HepG2 (cell line): ENCODE data around the gene NID1. TPM values are rescaled to one million over a fixed set of nuclear protein-coding genes. Genes with fewer than 3 reads are reported as not detected.

ENCODE experiments used
- ATAC-seq: fragments of 200-7000 bp; cut with Tn5 transposase; 3 replicates; pipeline ENCODE4 v1.9.1; 2020; ENCODE audit warnings: mild to moderate bottlenecking, moderate library complexity
- BruUV-seq: library from RNA; stranded (reverse); fragments of 400-500 nt; replicated peaks from 2 replicates; lab custom pipeline; 2021; lab: Mats Ljungman, UMichigan
- CTCF ChIA-PET: fragments of 300-600 bp; formaldehyde crosslinking; extraction: SDS; loops from one replicate; lab custom pipeline; 2021; ENCODE audit warnings: low total read pairs, inconsistent platforms, low intra/inter-chr PET ratio; lab: Yijun Ruan, JAX
- POLR2A ChIA-PET: fragments of 350-600 bp; sonication (Branson Sonifier 250); formaldehyde crosslinking; loops from one replicate; lab custom pipeline; 2020; ENCODE audit warnings: antibody characterized with exemption, inconsistent platforms; lab: Yijun Ruan, JAX
- DNase-seq: peaks from one replicate; pipeline ENCODE4 v3.0.0-alpha.2; 2015; ENCODE audit warnings: low spot score
- FAIRE-seq: peaks from 3 replicates; lab custom pipeline; 2011; peaks lifted over from hg19 to GRCh38; lab: Jason Lieb, UNC
- H2AFZ ChIP-seq: one replicate; pipeline ENCODE4 v1.6.1; 2011; ENCODE audit warnings: low read length, inconsistent platforms
- H3K27ac ChIP-seq: fragments of 300-600 bp; 3 replicates; pipeline ENCODE4 v1.8.0; 2011; ENCODE audit warnings: mixed run types, mild to moderate bottlenecking, mixed read lengths, low read length, inconsistent platforms; ENCODE audit not compliant: insufficient read depth; ENCODE audit errors: extremely low read length
- H3K27me3 ChIP-seq, 2 experiments: fragments of 200-600 bp in 1 of 2; 2 replicates in 1 of 2; 3 replicates in 1 of 2; pipeline versions ENCODE4 v1.6.0 to v1.8.0; 2011; ENCODE audit warnings: low read length in 2 of 2, mild to moderate bottlenecking in 2 of 2, moderate library complexity in 2 of 2, inconsistent platforms in 1 of 2; ENCODE audit not compliant: insufficient read depth in 2 of 2, control insufficient read depth in 1 of 2
- H3K36me3 ChIP-seq, 2 experiments: fragments of 200-600 bp in 1 of 2; replicated peaks in 1 of 2; 2 replicates in 1 of 2; 3 replicates in 1 of 2; pipeline versions ENCODE4 v1.5.1 to v1.8.0; 2011; ENCODE audit warnings: low read length in 2 of 2, inconsistent platforms in 1 of 2; ENCODE audit not compliant: insufficient read depth in 2 of 2, control insufficient read depth in 1 of 2
- H3K4me1 ChIP-seq: 2 replicates; pipeline ENCODE4 v1.5.1; 2012; ENCODE audit warnings: low read length, inconsistent platforms; ENCODE audit not compliant: insufficient read depth
- H3K4me2 ChIP-seq: 2 replicates; pipeline ENCODE4 v1.6.0; 2011; ENCODE audit warnings: low read depth, low read length, inconsistent platforms
- H3K4me3 ChIP-seq, 3 experiments: fragments of 200-600 bp in 1 of 3; sonication (generic), shearing (Covaris generic) in 1 of 3; replicated peaks in 1 of 3; 2 replicates each; pipeline ENCODE4 v1.5.1; 2011 to 2016; ENCODE audit warnings: low read length in 3 of 3, inconsistent platforms in 2 of 3, low read depth in 2 of 3, mild to moderate bottlenecking in 2 of 3, control low read depth in 1 of 3, mixed read lengths in 1 of 3; ENCODE audit not compliant: insufficient read depth in 1 of 3
- H3K79me2 ChIP-seq: one replicate; pipeline ENCODE4 v1.6.1; 2011; ENCODE audit warnings: low read length, inconsistent platforms; ENCODE audit not compliant: insufficient read depth
- H3K9ac ChIP-seq: 2 replicates; pipeline ENCODE4 v1.6.0; 2011; ENCODE audit warnings: mild to moderate bottlenecking, low read depth, low read length, inconsistent platforms; ENCODE audit not compliant: insufficient read depth
- H3K9me3 ChIP-seq: 2 replicates; pipeline ENCODE4 v1.5.1; 2012; ENCODE audit warnings: mild to moderate bottlenecking, low read length
- H4K20me1 ChIP-seq: 2 replicates; pipeline ENCODE4 v1.6.0; 2011; ENCODE audit warnings: inconsistent platforms, mild to moderate bottlenecking, low read length, moderate library complexity; ENCODE audit not compliant: insufficient read depth
- ADNP ChIP-seq: sonication (generic); formaldehyde crosslinking; IDR thresholded peaks from 2 replicates; pipeline ENCODE4 v1.4.0; 2020; ENCODE audit warnings: missing genetic modification reagents
- GABPA ChIP-seq, 2 experiments: IDR thresholded peaks; 2 replicates each; pipeline ENCODE4 v1.6.1; 2011 to 2016; ENCODE audit warnings: low read depth in 2 of 2, low read length in 1 of 2, missing biosample characterization in 1 of 2, missing genetic modification characterization in 1 of 2
- HDAC2 ChIP-seq: sonication (generic); formaldehyde crosslinking; IDR thresholded peaks from 2 replicates; pipeline ENCODE4 v1.4.0; 2020; ENCODE audit warnings: missing genetic modification reagents
- HNF4A ChIP-seq: sonication (generic); formaldehyde crosslinking; IDR thresholded peaks from 2 replicates; pipeline ENCODE4 v1.4.0; 2020; ENCODE audit warnings: missing genetic modification reagents
- KDM3A ChIP-seq: IDR thresholded peaks from 2 replicates; pipeline ENCODE4 v1.6.1; 2018; ENCODE audit warnings: low read depth, missing compliant biosample characterization
- NR2F1 ChIP-seq, 2 experiments: fragments of 450-650 bp in 1 of 2; formaldehyde crosslinking in 1 of 2; IDR thresholded peaks; 2 replicates each; pipeline versions ENCODE4 v1.5.0 to v1.6.1; 2016 to 2020; ENCODE audit warnings: mild to moderate bottlenecking in 1 of 2, missing compliant biosample characterization in 1 of 2, missing genetic modification reagents in 1 of 2, moderate library complexity in 1 of 2
- RERE ChIP-seq: IDR thresholded peaks from 2 replicates; pipeline ENCODE4 v1.6.1; 2016; ENCODE audit warnings: low read depth, missing genetic modification reagents, missing compliant biosample characterization
- RFX3 ChIP-seq: IDR thresholded peaks from 2 replicates; pipeline ENCODE4 v1.6.1; 2016; ENCODE audit warnings: missing biosample characterization, missing genetic modification reagents
- RXRA ChIP-seq: sonication (generic); formaldehyde crosslinking; IDR thresholded peaks from 2 replicates; pipeline ENCODE4 v1.5.1; 2020; ENCODE audit warnings: missing genetic modification reagents
- SATB2 ChIP-seq: sonication (generic); formaldehyde crosslinking; IDR thresholded peaks from 2 replicates; pipeline ENCODE4 v1.5.0; 2020; ENCODE audit warnings: missing genetic modification reagents
- ZNF747 ChIP-seq: sonication (generic); formaldehyde crosslinking; IDR thresholded peaks from 2 replicates; pipeline ENCODE4 v1.8.1; 2023; ENCODE audit warnings: missing genetic modification reagents, mild to moderate bottlenecking, borderline replicate concordance
- ZNF782 ChIP-seq: sonication (generic); formaldehyde crosslinking; IDR thresholded peaks from 2 replicates; pipeline ENCODE4 v1.4.0; 2020; ENCODE audit warnings: missing genetic modification reagents, mild to moderate bottlenecking, borderline replicate concordance
- ZNF878 ChIP-seq: sonication (generic); formaldehyde crosslinking; IDR thresholded peaks from 2 replicates; pipeline ENCODE4 v1.8.1; 2023; ENCODE audit warnings: mild to moderate bottlenecking, missing genetic modification reagents, moderate library complexity
- WGBS: methylation state at CpG from one replicate; pipeline ENCODE4 v1.1.6; 2017; ENCODE audit warnings: low lambda C conversion rate; 5-methylcytosine and 5-hydroxymethylcytosine counted together
- in situ Hi-C: cut with HindIII; loops from 2 replicates; pipeline ENCODE4 v1.10.0; 2017; ENCODE audit warnings: low pct_unique_long_range_greater_than_20kb; ENCODE audit not compliant: extremely low pct_ligation_motif_present
- intact Hi-C: fragments of 100-400 bp; cut with micrococcal nuclease; formaldehyde crosslinking; loops from one replicate; pipeline ENCODE4 v1.10.0; 2022; ENCODE audit not compliant: unreplicated experiment
- polyA plus RNA-seq, 8 experiments: library from polyadenylated mRNA; depleted of rRNA in 3 of 8; stranded (reverse) in 7 of 8; unstranded in 1 of 8; fragments of >200 nt; fragmentation: Illumina TruSeq in 4 of 8; extraction: Trizol in 4 of 8; gene quantifications; 2 replicates each; pipeline versions ENCODE4 v1.2.1 to v1.2.3, GENCODE V29; 2011 to 2016; ENCODE audit warnings: low read depth in 4 of 8, missing spikeins in 1 of 8, mixed read lengths in 1 of 8; ENCODE audit not compliant: insufficient read depth in 1 of 8
- total RNA-seq, 5 experiments: library from RNA; depleted of rRNA; stranded (reverse); fragments of >200 nt; fragmentation: Illumina TruSeq; extraction: Trizol; gene quantifications; 2 replicates each; pipeline ENCODE4 v1.2.3, GENCODE V29; 2016; ENCODE audit warnings: low read depth in 1 of 5

NID1 gene
- total and polyA plus RNA-seq, 2 of the 13 experiments (the other 11 are each of a cell fraction or from before 2014, with no cell fraction given), result 50.2 to 56.1 TPM

DNA sequence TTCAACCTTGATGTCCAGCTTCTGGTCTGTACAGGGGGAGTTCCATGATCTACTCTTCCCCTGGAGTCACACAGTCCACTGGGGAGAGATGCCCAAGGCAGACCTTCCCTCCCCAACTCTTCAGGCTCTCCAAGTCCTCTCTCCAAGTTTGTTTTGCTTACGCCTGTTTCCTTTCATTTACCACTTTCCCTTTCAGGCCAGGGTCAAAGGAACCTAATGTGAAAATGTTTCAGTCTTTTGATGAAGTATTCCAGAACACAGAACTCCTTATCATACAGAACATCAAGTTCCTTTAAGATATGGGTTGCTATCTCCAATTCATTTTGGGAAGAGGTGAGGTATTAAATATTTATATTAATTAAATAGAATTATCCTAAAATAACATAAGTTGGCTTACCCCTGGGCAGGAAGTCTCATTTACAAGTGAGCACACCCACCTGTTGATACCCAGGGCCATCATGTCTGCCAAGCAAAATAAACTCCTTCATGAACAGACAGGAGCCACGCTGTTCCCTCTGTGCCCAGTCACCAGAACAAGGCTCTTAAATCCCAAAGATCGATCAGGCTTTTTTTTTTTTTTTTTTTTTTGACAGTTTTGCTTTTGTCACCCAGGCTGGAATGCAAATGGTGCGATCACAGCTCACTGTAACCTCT, 116.0 kb downstream of the NID1 start (continued):
- TF ChIP-seq ZNF747 (CRISPR knock-in tag) (no peak), ZNF878 (CRISPR knock-in tag) (no peak), GABPA (IDR thresholded peaks at IDR 0.05; ENCODE audit: low read depth, low read length) (no peak), GABPA (CRISPR knock-in tag; IDR thresholded peaks at IDR 0.05; ENCODE audit: low read depth) (no peak), KDM3A (CRISPR knock-in tag) (no peak)

- intact Hi-C loops, result no loop called here
- Histone ChIP-seq H2AFZ (no peak overlapping the region), H4K20me1 (no peaks in the 10 kb centered on the region), H3K9ac (no peak overlapping the region), H3K4me3 (no peak overlapping the region), H3K27ac (no peak overlapping the region), H3K79me2 (no peaks in the 10 kb centered on the region), H3K9me3 (no peaks in the 10 kb centered on the region), H3K4me2 (no peak overlapping the region), H3K4me1 (peaks cover 58% of the 10 kb centered on the region), H3K36me3 (no peaks in the 10 kb centered on the region), H3K27me3 (no peaks in the 10 kb centered on the region)
- peak; percentile 97 for FAIRE-seq
- WGBS, result 16% methylated on average over 6 of the region's 7 CpGs
- ATAC-seq, result peak; percentile 74
- POLR2A ChIA-PET, result no interaction called here
- no TSS peak for BruUV-seq
- DNase-seq, result peak; percentile 57
- CTCF ChIA-PET, result no interaction called here
- in situ Hi-C loops, result no loop called here
- TF ChIP-seq RFX3 (no peak), HNF4A (CRISPR knock-in tag) (0 out of 2 replicates have a peak, but pooled peaks have one; percentile 28), ZNF782 (no peak), ADNP (CRISPR knock-in tag) (no peak), RXRA (CRISPR knock-in tag) (peak; percentile 22; the same call in 1 of the 2 replicates), SATB2 (CRISPR knock-in tag) (no peak), NR2F1 (CRISPR knock-in tag; IDR thresholded peaks at IDR 0.05) (peak; percentile 72 to 76), HDAC2 (CRISPR knock-in tag) (peak; percentile 37; the same call in 1 of the 2 replicates), RERE (no peak)
Observed at GRCh38 chr1:235947989-235948388, 116.9 kb downstream of the NID1 start.
